ENCODE results near the gene MKX.
A peak's percentile ranks its signal among the peaks of the same experiment; 100 is the strongest.

Gene MKX

DNA sequence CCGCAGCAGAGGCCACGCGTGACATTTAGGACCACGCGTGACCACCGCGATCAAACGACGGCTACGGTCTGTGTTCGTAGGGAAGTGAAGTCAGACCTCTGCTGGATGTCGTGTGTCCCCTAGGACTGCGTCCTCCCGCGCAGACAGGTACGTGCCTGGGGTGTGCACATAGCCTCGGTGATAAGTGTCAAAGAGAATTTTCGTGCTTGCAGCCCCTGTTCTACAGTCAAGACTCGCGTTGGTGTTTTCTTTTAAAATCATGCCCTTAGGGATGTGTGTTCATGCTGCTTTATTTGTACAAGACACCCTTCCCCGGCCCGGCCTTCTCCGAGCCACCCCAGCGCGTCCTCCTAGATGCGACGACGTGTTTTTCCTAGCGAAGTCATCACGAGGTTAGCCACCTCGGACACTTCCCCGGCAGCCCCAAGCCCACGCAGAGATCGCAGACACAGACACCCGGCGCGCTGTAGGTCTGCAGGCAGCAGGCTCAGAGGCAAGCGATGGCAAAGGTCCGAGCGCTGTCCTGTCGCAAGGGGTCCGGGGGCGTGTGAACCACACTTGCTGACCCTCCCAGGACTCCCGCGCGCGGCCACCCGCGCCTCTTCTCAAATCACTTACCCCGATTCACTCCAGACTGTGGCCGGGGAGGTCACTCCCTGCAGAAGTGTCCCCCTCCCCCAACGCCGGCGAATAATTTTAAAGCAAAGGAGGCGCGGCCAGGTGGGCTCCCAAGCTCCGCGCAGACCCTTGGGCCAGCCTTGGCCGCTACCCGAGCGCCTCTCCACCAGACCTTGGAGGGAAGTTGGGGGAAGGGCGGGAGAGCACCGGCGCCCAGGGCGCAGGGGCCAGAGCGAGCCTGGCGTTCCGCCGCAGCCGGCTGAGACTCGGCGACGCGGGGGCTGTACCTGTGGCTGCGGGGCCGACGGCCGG lies 552 bp downstream of the MKX start:
- peak in 1 of 2 donors; percentile 71 for DNase-seq

DNA sequence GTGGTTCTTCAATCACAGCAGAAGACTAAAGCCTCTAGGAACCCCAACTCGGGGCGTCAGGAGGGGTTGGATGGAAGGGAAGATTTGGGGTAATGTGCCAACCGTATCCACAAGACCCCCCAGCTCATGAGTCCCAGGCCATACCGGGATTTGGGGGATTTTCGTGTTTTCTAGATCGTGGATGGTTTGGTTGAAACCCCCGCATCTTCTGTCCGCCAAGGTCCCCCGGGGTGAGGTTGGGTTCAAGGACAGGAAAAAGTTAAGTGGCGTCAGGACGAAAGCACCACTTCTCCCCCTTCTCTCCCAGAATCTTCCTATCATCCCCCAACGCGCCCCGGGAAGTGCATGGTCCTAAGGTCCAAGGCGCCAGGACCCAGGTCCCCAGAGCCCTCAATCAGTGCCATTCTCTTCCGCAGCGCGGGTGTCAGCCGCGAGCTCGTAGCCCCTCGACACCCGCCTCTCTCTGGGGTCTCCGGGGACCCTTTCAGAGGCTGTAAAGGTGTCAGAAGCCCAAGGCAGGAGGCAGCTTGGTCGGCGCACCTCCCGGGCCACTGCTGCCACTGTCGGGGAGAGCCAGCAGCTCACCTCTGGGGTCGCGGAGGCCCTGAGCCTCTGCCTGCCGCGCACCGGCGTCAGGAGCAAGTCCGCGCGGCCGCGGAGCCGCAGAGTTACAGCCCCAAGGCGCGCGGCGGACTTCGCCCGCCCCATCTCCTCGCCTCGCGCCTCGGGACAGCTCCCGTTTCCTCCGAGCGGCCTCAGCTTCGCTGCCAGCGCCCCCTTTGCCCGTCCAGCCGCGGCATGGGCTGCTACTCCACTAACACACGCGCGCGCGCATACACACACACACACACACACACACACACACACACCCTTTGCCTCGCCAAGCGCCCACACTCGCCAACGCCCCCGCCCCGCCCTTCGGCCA lies 1.5 kb downstream of the MKX start:
- H3K27ac ChIP-seq: peak overlapping the region; percentile 98 to 99
- peaks cover 0 to 41% (median 17%) of the 10 kb centered on the region in 4 donors for H3K4me1 ChIP-seq
- peaks cover 0 to 4% of the 10 kb centered on the region in 2 donors for H3K27me3 ChIP-seq
- TF ChIP-seq, protein P1, sequence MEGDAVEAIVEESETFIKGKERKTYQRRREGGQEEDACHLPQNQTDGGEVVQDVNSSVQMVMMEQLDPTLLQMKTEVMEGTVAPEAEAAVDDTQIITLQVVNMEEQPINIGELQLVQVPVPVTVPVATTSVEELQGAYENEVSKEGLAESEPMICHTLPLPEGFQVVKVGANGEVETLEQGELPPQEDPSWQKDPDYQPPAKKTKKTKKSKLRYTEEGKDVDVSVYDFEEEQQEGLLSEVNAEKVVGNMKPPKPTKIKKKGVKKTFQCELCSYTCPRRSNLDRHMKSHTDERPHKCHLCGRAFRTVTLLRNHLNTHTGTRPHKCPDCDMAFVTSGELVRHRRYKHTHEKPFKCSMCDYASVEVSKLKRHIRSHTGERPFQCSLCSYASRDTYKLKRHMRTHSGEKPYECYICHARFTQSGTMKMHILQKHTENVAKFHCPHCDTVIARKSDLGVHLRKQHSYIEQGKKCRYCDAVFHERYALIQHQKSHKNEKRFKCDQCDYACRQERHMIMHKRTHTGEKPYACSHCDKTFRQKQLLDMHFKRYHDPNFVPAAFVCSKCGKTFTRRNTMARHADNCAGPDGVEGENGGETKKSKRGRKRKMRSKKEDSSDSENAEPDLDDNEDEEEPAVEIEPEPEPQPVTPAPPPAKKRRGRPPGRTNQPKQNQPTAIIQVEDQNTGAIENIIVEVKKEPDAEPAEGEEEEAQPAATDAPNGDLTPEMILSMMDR (IDR thresholded peaks at IDR 0.05): no peak
- H3K4me3 ChIP-seq: peak overlapping the region; percentile 63 to 87
- no peaks in the 10 kb centered on the region for H3K36me3 ChIP-seq
- H3K9me3 ChIP-seq: no peaks in the 10 kb centered on the region
- intact Hi-C loops (cut with DNase I; ENCODE audit: low total_unique reads): loop anchor here (2.0 to 10.0 kb wide), 4 partner anchors 433 to 638 kb away; partner anchors contain the start of gene MPP7
- DNase-seq: peak; percentile 41 to 83

More for the DNA sequence above, 552 bp downstream of the MKX start:
- H3K27me3 ChIP-seq: peaks cover 0 to 4% of the 10 kb centered on the region in 2 donors
- TF ChIP-seq, protein P1 (IDR thresholded peaks at IDR 0.05): no peak
- peak overlapping the region; percentile 98 to 99 for H3K27ac ChIP-seq
- H3K4me3 ChIP-seq: peak overlapping the region; percentile 63 to 87
- peaks cover 0 to 41% (median 17%) of the 10 kb centered on the region in 4 donors for H3K4me1 ChIP-seq
- no peaks in the 10 kb centered on the region for H3K36me3 ChIP-seq
- intact Hi-C loops (cut with DNase I; ENCODE audit: low total_unique reads): loop anchor here (5.0 to 10.0 kb wide), 3 partner anchors 432 to 637 kb away; partner anchors contain the start of gene MPP7
- no peaks in the 10 kb centered on the region for H3K9me3 ChIP-seq

DNA sequence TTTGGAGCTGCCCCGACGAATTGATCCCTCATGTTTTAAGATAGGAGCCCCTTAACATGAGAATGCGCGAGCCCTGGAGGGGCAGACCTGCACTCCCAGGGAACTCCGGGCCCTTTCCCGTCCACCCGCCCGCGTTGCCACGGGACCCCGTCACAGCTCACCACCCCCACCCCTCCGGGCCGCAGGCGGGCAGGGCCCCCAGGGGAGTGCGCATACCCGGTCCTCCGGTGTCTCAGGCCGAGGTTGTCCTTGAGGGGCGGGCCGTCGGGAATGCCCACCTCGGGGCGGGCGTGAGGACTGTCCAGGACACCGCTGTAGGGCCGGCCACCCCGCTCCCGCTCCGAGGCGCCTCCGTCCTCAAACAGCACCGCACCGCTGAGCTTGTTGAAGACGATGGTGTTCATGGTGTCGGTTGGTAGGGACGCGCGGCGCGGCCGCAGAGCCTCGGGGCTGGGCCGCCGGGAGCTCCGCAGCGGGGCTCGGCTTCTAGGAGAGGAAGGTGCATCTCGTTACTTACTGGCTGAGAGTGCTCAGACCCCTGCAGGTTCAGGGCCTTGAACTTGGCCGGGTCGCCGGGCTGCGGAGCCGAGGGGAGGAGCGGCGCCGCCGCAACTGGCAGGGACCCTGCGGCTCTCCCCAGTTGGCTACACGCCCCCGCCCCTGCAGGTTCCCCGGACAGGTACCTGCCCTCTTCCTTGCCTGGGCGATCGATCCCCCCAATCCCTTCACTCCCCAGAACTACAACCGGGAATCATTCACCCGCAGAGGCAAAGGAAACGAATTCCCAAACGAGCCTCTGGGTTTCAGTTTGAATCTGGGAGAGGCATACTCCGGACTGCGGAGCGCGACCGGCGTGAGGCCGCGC lies 2.4 kb downstream of the MKX start:
- TF ChIP-seq, protein P1 (IDR thresholded peaks at IDR 0.05): no peak
- Histone ChIP-seq H3K4me3 (peak overlapping the region; percentile 63 to 87), H3K27me3 (peaks cover 0 to 4% of the 10 kb centered on the region in 2 donors), H3K9me3 (no peaks in the 10 kb centered on the region), H3K4me1 (peaks cover 0 to 41% (median 17%) of the 10 kb centered on the region in 4 donors), H3K27ac (peak overlapping the region; percentile 98 to 99), H3K36me3 (no peaks in the 10 kb centered on the region)
- peak; percentile 36 to 77 for DNase-seq
- intact Hi-C loops (cut with DNase I; ENCODE audit: low total_unique reads): loop anchor here (2.0 to 10.0 kb wide), 4 partner anchors 434 to 639 kb away; partner anchors contain the start of gene MPP7

DNA sequence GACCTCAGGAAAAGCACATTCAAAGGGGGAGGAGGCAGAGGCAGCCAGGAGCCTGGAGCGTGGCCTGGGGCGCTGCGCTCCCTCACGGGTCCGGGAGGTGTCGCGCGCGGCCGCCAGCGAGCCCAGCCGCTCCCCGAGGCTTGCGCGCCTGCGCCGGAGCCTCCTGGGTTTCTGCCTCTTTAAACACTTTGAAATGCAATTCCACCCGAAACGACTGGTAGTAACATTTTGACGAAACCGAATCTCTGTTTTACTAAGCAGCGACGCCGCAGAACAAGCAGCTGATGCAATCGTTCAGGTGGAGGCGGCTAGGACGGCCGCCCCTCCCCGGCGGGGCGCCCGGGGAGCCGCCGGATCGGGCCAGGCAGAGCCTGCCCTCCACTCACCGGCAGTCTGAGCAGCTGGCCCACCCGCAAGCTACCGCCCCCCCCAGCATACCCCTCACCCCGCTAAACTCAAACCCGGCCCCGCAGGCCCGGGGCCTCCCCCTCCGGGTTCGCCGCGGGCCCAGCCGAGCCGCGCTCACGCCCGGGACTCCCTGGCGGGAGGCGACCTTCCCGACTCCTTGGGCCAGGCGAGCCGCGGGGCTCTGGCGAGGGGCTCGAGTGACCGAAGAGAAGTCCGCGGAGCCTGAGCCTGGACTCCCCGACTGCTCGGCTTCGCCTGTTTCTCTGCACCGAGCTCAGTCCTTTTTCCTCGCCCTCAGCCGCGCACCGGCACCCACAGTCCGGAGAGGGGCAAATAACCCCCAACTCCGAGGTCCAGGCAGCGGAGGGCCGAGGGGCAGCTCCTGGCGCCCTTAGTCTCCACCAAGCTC lies 3.2 kb downstream of the MKX start:
- peak; percentile 81 to 93 for DNase-seq
- Histone ChIP-seq H3K9me3 (no peaks in the 10 kb centered on the region), H3K4me1 (peaks cover 0 to 41% (median 17%) of the 10 kb centered on the region in 4 donors), H3K4me3 (peak overlapping the region; percentile 63 to 87), H3K27ac (peak overlapping the region; percentile 98 to 99), H3K36me3 (no peaks in the 10 kb centered on the region), H3K27me3 (peaks cover 0 to 4% of the 10 kb centered on the region in 2 donors)
- TF ChIP-seq, protein P1 (IDR thresholded peaks at IDR 0.05): peak; percentile 81 to 93
- intact Hi-C loops (cut with DNase I; ENCODE audit: low total_unique reads): loop anchor here (2.0 to 10.0 kb wide), 4 partner anchors 435 to 640 kb away; partner anchors contain the start of gene MPP7

Data from tibial artery (tissue), 4 donors.